AG08396 (cell line): ENCODE results near the gene NOP14.
"Not testable (repeated sequence)": the region's sequence is repeated elsewhere in the genome, so short reads cannot be mapped to it uniquely, and the experiment has no call there.

ENCODE experiments used
- DNase-seq: peaks from one replicate; pipeline ENCODE4 v3.0.0; 2012; ENCODE audit warnings: low spot score, mixed read lengths

Gene NOP14

GRCh38 chr4:2931512-2932301 is 31.5 kb downstream of the NOP14 start:
- DNase-seq, result no peak

- DNase-seq, result no peak
These were observed 32.3 kb downstream of the NOP14 start for GRCh38 chr4:2930758-2931511.

- DNase-seq, result no peak
These were observed 33.0 kb downstream of the NOP14 start for GRCh38 chr4:2930135-2930757.

GRCh38 chr4:2929469-2929868 is 33.7 kb downstream of the NOP14 start:
- no peak for DNase-seq

GRCh38 chr4:2928242-2929176 is 34.7 kb downstream of the NOP14 start:
- DNase-seq, result no peak

GRCh38 chr4:2927696-2928075 is 35.5 kb downstream of the NOP14 start:
- DNase-seq, result no peak

- DNase-seq, result no peak
These were observed 36.0 kb downstream of the NOP14 start for GRCh38 chr4:2927016-2927695.

GRCh38 chr4:2925931-2926860 is 37.0 kb downstream of the NOP14 start:
- DNase-seq, result no peak

GRCh38 chr4:2925496-2925895 is 37.7 kb downstream of the NOP14 start:
- DNase-seq, result no peak

- no peak for DNase-seq
These were observed 38.4 kb downstream of the NOP14 start for GRCh38 chr4:2924765-2925301.

- DNase-seq, result no peak
These were observed 38.9 kb downstream of the NOP14 start for GRCh38 chr4:2924286-2924685.

- DNase-seq, result no peak
These were observed 39.5 kb downstream of the NOP14 start for GRCh38 chr4:2923668-2924173.

GRCh38 chr4:2923141-2923551 is 40.1 kb downstream of the NOP14 start:
- DNase-seq, result no peak

GRCh38 chr4:2922453-2923101 is 40.6 kb downstream of the NOP14 start:
- not testable (repeated sequence) for DNase-seq

- DNase-seq, result not testable (repeated sequence)
These were observed 44.5 kb downstream of the NOP14 start for GRCh38 chr4:2918714-2919113.

GRCh38 chr4:2918300-2918699 is 44.9 kb downstream of the NOP14 start:
- not testable (repeated sequence) for DNase-seq

GRCh38 chr4:2916696-2917095 is 46.5 kb downstream of the NOP14 start:
- DNase-seq, result not testable (repeated sequence)

- DNase-seq, result no peak
These were observed 47.4 kb downstream of the NOP14 start for GRCh38 chr4:2915789-2916188.
